ENCODE results near the gene YOD1.

YOD1 gene

DNA sequence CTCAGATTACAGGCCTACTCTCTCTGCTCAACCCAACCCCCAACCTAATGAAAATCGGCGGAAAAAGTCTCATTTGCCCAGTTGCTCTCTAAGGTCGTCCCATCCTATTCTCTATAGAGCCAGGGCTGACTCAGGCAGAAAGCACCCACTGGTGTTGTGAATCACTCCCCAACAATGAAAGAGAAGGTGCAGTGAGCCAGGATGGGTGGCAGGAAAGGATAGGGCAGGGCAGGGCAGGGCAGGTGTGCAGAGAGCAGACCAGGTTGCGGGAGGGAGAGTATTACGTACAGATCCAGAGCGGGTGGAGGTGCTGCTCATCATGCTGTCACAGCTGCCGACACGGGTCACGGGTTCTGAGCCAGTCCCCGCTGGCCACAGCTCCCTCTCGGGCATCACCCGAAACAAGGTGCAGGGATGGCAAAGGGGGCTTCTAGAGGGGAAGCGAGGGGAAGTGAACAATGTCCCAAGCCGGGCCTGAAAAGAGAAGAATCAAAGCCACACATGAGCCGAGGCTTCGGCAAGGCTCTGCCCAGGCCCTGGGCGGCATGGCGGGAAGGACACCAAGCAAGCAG lies 23.7 kb downstream of the YOD1 start:
- DNase-seq (ENCODE audit: low read depth in 2 of 2): no peak

DNA sequence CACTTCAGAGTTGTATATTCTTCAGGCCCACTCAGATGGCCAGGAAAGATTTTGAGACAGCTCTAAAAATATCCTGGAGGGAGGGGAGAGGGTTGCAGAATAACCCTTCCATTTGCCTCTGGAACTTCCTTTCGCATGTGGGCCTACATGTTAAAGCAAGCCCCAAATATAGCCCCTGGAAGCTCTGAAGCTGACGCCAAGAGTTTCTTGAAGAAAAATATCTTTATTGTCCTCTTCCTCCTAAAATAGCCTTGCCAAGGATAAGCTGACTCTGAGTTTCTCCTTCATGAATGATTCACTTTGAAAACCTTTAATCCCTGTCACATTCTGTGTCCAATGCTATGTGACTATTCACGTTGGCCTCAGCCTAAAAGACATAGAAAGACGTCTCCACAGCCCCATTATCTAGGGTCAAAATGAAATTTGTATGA lies 24.9 kb downstream of the YOD1 start:
- DNase-seq (ENCODE audit: low read depth in 2 of 2): no peak

DNA sequence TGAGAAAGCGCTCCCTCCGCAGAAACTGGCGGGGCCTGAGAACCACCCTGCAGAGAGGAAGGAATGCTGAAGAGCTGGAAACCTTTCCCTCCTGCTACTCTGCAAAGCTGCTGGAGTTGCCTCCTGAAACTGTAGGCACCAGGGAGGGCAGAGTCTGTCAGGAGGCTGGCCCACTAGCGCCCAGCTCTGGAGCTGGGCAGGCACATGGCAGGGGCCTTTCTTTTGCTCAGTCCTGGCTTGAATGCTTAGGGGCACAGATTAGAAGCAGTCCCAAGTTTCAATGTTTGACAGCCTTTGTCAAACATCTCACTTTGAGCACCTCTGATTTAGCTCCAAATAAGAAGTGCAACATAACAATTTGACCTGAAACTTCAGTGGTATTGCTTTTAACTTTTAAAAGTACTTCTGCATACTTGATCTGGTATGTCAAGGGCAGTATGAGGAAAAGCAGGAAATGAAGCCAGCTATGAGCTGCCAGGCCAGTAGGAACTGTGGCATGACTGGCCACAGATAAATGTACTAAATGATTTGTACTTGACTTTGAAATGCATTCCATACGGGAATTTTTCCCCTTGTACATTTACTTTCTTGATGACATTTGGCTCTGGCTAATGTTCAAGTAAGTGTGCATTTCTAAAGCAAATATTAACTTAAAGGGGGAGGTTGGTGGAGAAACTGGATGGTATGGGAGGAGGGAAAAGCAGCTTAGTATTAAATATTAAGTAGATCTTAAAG lies 25.7 kb downstream of the YOD1 start:
- DNase-seq (ENCODE audit: low read depth in 2 of 2): no peak

DNA sequence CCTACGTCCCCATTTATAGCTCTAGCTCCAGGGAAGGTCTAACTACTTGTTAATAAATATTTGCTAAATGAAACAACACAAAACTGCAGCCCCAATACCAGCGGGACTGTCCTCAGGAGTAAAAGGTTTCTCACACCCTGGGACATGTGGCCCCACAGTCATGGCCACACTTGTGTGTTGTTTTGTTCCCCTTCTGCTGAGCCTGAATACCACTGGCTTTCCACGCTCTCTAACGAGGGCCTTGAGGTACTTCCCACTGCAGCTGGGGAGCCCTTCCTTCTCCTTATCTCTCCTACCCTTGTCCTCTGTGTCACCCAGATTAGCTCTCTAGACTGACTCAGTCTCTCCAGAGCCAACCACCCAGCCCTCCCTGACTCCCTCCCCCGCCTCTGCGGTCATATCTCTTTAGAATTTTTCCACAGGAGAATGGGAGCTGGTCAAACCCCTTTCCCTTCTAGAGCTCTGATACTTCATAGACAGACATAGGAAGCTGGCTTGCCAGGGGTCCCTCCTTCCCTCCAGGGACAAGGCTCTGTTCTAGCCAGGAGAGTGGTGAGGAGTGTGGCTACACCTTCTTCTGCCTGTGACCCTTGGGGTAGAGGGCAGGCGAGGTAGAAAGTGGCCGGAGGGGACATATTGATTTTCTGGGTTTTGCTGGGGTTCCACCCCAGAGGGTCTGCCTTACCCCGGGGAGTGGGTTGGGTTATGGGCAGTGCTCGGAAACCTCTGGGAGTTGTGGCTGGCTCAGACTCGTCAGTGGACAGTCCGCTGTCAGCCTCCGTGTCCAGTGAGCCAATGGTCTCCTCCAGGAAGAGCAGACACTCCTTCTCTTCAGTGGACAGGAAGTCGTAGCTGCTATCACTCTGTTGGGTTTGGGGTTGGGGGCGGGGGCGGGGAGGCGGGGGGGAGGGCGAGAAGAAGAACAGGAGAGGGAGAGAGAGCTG lies 26.5 kb downstream of the YOD1 start:
- DNase-seq (ENCODE audit: low read depth in 2 of 2): no peak

DNA sequence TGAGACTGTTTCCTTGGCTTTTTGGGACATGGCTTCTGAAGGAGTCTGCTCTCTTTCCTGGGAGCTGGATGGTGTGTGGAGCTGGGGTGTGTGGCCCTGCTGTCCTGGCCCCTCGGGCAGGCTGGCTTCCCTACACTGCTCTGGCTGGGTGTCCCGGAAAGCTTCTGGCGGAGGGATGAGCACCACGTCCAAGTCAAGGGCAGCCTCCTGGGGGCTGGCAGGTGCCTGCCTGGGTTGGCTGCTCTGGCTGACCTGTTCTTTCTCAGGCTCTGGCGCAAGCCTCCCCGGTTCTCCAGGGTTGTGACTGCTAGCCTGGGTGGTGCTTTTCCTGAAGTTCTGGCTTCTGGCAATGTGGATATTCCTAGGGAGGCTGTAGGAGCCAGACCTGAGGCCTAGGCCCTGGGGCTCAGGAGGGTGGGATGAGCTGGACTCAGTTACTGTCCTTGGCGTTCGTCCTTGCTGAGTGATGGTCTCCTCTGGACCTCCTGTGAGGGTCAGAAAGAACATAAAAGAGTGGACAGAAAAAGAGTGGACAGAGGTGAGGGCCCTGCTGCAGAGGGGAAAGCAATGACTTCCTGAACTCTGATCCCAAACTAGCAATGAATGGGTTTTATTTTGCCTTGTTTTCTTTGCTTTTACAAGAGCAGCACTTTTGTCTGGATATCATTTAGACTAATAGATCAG lies 27.9 kb downstream of the YOD1 start:
- DNase-seq (ENCODE audit: low read depth in 2 of 2): no peak

DNA sequence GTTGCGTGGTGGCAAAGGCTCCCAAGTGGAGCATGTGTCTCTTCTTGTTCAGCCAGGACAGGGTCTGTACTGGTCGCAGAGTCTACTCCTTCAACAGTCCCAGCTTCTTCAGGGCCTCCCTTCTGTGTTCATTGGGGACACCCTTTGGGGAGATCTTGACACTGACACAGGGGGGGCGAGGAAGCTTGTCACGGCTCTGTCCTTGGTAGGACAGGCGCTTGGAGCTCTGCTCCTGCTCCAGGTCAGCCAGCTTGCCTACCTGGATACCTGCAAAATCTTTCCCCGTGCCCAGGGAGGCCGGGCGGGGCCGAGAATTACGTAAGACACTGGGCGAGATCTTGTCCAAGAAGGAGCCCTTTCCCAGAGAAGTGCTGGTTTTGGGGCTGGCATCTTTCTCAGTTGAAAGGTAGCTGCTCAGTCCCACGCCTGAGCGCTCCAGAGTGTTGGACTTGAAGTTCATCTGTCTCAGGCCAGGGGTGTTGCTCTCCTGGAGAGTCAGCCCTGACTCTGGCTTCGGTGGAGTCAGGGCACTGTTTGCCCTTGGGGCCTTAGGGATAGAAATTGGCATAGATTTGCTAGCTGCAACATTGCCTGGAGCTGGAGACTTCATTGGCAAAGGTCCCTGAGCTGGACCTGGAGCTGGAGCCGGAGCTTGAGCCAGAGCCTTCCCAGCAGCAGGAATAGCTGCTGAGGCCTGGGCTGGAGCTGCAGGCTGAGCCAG lies 29.0 kb downstream of the YOD1 start:
- no peak for DNase-seq (ENCODE audit: low read depth in 2 of 2)

DNA sequence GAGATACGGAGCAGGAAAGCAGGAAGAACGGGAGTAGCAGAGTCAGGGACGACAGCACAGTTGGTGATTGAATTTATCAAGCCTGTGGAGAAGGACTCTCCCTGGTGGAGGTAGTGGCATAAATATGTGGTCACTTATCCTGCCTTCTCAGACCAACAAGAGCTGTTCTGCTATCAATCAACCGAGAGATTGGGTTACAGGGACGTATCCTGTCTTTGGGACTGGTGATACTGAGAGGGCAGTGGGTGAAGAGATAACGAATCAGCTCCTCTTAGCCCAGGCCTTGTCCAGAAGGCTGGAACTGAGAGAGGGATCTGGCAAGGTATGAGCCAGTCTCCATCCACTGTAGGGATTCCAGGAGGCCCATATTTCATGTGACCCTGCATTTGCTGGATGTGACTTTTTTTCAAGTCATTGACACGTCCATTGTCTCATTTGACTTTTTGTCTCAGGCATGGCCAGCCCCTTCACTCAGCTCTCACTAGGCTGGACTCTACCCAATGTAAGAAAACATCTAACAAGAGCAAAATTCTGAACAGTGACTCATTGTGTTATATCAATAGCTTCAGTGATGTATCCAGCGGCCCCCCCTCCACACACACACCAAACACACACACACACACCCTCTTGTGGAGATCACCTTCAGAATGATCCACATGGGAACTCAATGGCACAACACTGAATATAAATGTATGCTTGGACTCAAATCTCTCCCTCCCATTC lies 29.7 kb downstream of the YOD1 start:
- no peak for DNase-seq (ENCODE audit: low read depth in 2 of 2)

DNA sequence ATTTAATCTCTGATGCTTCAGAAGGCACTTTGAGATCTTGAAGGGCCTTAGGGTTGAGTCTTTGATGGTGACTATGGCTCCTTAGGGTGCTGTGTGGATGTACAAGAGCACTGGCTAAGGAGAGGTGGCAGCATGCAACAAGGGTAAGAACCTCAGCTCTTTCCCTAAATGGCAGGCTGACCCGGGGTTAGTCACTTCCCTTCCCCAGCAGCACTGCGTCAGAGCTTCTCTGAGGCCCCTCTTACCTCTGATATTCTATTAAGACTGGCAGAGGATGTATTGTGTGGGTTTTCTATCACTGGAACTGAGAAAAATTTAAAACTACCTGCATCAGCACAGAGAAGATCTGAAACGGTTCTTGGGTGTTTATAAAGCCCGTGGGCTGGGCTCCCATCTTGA lies 30.3 kb downstream of the YOD1 start:
- DNase-seq (ENCODE audit: low read depth in 2 of 2): no peak

DNA sequence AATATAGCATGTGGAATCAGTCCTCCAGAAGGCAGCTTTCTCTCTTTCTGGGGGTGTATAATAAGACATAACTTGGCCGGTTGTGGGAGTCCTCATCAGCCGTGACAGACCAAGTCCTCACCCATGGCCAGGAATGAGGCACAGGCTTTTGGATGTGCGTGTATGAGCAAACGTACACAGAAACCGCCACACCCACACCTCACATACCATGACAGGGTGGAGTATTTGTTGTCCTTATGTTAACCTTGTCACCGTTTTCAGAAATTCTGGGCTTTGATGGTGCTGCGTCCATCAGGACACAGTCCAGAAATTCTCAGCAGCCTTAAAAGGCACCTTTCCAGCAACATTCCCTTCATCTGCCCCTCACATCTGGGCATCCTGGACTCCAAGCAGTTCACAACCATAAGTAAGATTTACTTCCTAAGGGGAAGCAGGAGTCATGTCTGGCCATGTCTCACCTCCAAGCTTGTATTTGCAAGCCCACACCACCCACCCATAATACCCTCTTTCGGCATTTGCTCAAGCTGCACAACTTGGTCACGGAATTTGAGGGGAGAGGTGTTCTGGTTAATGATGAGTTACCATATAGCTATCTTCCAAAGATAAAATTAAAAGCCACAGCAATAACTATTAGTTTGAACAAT lies 30.8 kb downstream of the YOD1 start:
- no peak for DNase-seq (ENCODE audit: low read depth in 2 of 2)

DNA sequence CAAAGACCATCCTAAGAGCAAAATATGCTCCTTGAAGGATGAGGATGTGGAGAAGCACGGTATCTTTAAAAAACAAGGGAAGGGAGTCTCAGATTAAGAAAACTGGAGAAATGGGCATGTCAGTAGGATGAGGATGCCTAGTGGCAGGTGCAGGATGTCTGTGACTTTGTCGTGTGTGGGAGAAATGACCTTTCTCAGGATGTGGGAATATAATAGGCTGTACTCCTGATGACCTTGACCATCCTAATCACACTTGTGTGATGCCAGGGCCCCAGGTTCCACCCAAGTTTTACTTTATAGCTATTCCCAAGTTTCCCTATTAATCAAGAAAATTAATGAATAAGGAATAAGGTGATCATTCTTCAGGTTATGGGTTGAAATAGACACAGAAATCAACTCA lies 31.3 kb downstream of the YOD1 start:
- no peak for DNase-seq (ENCODE audit: low read depth in 2 of 2)

DNA sequence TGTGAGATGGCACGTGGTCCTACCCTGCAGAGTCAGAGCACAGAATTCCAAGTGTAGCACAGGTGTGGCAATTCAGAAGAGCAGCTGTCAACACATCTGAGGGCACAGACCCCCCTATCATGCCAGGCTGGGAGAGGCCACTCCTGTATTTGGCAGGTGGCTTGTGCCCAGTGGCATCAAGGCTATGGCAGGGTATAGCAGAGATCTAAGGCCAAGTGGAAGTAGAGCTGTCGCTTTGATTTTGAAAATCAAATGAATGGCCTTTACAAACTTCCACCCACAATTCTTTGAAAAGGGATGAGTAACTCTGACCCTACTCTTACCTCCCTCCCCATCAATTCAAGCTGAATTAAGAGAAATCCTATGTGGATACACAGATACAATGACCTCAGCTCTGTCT lies 31.8 kb downstream of the YOD1 start:
- DNase-seq (ENCODE audit: low read depth in 2 of 2): no peak

DNA sequence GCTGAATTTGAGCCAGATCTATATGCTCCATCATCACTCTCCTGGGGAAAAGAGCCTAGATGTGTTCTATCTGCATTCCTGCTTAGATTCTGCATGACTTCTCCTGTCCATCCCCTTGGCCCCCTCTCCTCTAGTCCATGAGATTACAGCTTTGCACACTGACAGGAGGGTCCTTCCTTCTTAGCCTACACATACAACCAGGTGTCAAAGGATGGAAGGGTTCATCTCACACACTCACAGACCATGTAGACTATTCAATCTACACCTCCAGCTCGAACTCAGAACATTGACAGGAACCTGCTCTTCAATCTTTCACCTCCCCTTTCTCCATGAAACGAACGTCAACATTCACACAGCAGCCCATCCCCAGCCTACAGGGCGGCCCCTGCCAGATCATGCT lies 32.3 kb downstream of the YOD1 start:
- DNase-seq (ENCODE audit: low read depth in 2 of 2): no peak

DNA sequence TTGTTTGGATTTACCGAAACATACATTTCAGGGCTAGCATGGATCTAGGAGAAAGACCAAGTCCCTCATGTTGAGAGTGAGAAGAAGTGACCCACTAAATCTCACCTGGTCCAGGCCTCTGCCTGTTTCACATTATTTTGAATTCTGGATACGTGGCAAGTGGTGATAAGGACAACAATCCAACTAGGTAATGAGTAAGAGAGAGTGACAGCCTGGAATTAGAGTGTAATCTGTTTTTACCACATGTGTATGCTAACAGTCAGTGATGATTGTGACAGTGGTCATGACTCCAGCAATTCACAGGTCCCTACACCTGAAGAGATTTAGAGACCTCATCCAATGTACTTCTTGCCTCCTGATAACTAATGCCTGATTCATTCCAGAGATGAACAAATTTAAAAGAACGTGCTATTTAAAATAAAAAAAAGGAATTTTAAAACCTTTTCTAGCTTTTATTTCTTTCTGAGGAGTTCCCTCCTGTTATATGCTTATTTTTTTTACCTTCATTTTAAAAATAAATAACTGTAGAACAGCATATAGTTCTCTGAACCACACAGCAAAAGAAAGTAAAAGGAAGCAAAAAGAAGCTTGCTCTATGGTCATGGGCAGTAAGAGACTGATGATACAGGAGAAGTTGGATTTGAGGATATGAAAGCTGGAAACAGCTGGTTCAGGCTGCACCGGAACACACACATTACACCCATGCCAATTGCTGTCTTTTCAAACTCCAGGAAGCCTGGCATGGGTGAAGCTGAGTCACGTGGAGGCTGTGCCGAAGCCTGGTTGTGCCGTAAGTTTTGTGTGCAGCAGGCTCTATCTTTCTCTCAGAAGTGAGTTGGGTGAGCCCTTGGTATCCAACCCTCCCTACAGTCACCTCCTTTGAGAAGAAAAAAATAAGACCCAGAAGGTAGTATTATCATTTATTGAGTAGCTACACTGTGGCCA lies 33.1 kb downstream of the YOD1 start:
- no peak for DNase-seq (ENCODE audit: low read depth in 2 of 2)

DNA sequence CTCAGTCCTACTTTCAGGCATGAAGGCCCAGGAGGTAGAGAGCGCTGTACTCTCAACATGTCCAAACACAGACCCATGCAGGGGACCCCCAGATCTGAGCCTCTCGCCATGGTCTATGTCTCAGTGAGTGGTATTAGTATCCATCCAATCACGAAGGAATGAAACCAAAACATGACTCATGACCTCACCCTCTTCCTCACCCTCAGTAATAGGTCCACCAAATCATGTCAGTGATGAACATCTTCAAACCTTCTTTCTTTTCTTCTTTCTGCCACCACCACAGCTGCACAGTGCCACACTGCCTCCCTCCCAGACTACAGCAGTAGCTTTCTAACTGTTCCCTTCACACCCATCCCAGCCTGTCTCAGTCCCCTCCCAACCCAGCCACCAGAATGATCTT lies 35.2 kb downstream of the YOD1 start:
- no peak for DNase-seq (ENCODE audit: low read depth in 2 of 2)

DNA sequence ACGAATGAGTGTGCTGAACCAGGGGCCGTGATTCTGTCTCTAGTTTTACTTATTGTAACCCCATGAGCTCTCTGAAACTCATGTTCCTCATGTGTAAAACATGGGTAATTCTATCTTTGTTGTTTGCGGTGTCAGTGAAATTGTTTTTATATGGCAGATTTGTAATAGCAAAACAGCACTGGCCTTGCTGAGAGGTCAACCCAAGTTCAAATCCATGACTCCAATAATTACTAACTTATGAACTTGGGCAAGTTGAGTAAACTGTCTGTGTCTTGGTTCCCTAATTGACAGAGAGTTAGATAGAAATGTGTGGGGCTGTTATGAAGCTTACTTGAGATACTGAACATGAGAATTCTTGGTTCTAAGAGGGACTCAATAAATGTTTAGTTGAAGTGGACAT lies 36.3 kb downstream of the YOD1 start:
- DNase-seq (ENCODE audit: low read depth in 2 of 2): no peak

DNA sequence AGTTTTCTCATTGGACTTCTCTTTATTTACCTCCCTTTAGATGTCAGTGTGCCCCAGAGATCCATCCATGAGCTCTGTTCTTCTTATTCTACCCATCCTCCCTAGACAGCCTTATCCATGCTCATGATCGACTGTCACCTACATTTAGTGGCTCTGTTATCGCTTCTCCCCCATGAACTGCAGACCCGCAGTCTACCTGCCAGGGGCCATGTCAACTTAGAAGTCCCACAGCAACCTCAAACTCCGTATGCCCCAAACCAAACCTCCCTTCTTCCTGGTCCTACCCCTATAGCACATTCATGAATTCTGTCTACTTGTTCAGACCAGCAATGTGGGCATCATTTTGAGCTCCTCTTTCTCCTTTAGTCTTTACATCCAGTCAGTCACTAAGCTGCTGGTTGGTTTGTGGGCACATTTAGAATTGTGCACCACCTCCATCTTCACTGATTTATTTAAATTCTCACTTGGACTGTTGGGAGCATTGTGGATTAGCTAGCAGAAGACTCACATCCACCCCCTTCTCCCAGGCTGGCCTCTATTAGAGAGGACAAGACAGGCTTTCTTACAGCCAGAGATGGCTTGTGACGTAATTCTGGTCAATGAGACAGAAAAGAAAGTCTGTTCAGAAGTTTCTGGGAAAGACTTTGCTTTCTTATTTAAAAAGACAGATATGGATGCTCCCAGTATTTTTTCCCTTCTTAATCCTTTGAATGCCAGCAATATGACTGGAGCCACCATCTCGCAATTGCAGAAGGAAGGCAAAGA lies 37.5 kb downstream of the YOD1 start:
- DNase-seq (ENCODE audit: low read depth in 2 of 2): no peak

DNA sequence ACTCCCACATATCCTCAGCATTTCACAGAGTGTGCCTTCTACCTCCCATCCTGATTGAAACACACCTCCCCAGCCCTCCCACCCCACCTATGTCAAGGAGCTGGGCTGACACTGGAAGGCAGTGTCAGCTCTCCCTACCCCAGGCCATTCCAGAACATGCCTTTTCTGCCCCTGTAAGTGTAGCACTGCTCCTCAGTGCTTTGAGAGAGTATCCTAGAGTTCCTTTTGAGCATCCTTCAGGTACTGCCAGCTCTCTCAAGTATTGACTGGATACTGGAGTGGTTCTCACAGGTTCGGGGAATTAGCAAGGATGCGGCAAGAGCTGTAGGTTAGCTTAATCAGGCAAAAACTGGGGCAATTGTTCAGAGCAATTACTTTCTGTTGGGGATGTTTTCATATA lies 40.3 kb downstream of the YOD1 start:
- DNase-seq (ENCODE audit: low read depth in 2 of 2): no peak

DNA sequence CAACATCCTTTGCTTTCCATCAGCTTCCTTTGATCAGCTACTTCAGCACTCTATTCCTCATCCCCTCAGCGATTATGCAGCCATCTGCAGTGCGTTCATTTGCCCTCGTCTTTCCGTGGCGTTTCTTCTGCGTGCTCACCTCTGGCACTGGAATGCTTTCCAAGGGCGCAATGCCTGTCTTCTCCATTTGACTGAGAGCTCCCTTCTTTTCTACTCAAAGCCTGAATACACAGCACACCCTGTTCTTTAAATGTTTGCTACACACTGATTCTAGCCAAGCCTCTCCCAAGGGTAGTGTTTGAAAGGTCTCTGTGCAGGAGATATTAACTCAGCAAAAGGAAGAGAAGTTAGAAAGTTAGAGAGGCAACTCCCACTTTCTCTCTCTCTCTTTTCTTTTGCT lies 41.1 kb downstream of the YOD1 start:
- no peak for DNase-seq (ENCODE audit: low read depth in 2 of 2)

Measured in stimulated activated CD4-positive, alpha-beta T cell treated with anti-CD3 and anti-CD28 coated beads, Interleukin-12 subunit alpha, Interleukin-12 subunit beta, amount 100 ng/mL, for 24 hours (primary cell).